Measurements from ENCODE around the gene PARD3. TPM values are rescaled to one million over a fixed set of nuclear protein-coding genes. Genes with fewer than 3 reads are reported as not detected.

PARD3 gene
- total RNA-seq, 1 experiment from 2014 or later, result 46.3 TPM

DNA sequence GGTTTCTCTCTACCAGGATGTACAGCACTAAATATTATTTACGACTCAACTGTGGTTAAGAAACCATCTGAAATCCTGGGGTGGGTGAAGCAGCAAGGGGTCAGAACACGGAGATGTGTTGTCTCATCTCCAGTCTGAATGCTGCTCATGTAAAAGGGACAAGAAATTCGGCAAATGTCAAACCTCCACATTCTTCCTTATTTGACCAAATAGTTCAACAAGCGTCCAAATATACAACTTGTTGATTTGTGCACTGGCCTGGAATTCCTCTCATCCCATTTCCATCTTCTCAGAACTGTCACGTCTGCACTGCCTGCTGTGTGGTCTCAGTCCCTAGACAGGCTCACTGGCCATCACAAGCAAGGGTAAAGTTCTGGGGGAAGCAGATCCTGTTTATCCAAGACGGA lies 520.0 kb downstream of the PARD3 start:
- Histone ChIP-seq H3K79me2 (ENCODE audit: insufficient read depth, low read length) (no peaks in the 10 kb centered on the region), H2AFZ (ENCODE audit: low read depth, low read length, poor library complexity, severe bottlenecking) (no peak overlapping the region), H3K9me3 (ENCODE audit: control insufficient read depth in 1 of 2, insufficient read depth in 1 of 2, low read depth in 1 of 2, low read length in 2 of 2) (no peaks in the 10 kb centered on the region), H3K4me2 (ENCODE audit: low read length) (no peak overlapping the region), H3K9me2 (ENCODE audit: insufficient read depth) (no peaks in the 10 kb centered on the region), H3K9ac (ENCODE audit: low read length) (no peak overlapping the region), H3K27ac (ENCODE audit: low read depth, low read length) (no peak overlapping the region), H3K4me3 (replicated peaks in 1 of 2; ENCODE audit: low read depth in 1 of 2, low read length in 2 of 2) (no peak overlapping the region), H3K36me3 (ENCODE audit: control insufficient read depth in 1 of 2, insufficient read depth in 2 of 2, low read length in 2 of 2) (no peaks in the 10 kb centered on the region), H3K27me3 (ENCODE audit: insufficient read depth, low read length) (no peaks in the 10 kb centered on the region), H3K4me1 (ENCODE audit: control insufficient read depth in 1 of 2, insufficient read depth in 2 of 2, low read length in 2 of 2) (peaks cover 0 to 6% of the 10 kb centered on the region in 2 experiments; a peak in 1 of 4 replicates), H4K20me1 (ENCODE audit: insufficient read depth) (no peaks in the 10 kb centered on the region)
- intact Hi-C loops (cut with micrococcal nuclease), result no loop called here
- BruUV-seq (replicated peaks), result no TSS peak
- TF ChIP-seq JUND (IDR thresholded peaks at IDR 0.05) (no peak), ELF1 (IDR thresholded peaks at IDR 0.05; ENCODE audit: borderline replicate concordance, low read depth) (no peak), SRF (IDR thresholded peaks at IDR 0.05; ENCODE audit: low read depth) (no peak), ZFX (IDR thresholded peaks at IDR 0.05) (no peak), EGR1 (IDR thresholded peaks at IDR 0.05; ENCODE audit: low read depth) (no peak), TCF7L2 (IDR thresholded peaks at IDR 0.05; ENCODE audit: borderline replicate concordance, extremely low read depth, insufficient read depth, insufficient read length) (no peak), SP1 (IDR thresholded peaks at IDR 0.05; ENCODE audit: low read depth) (no peak), CEBPB (IDR thresholded peaks at IDR 0.05; ENCODE audit: low read depth) (no peak), FOSL1 (IDR thresholded peaks at IDR 0.05; ENCODE audit: low read depth) (no peak), YY1 (IDR thresholded peaks at IDR 0.05; ENCODE audit: extremely low read depth, insufficient replicate concordance, low read depth, low read length) (no peak)
- TF ChIP-seq, protein P1, sequence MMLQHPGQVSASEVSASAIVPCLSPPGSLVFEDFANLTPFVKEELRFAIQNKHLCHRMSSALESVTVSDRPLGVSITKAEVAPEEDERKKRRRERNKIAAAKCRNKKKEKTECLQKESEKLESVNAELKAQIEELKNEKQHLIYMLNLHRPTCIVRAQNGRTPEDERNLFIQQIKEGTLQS (IDR thresholded peaks at IDR 0.05), result no peak
- TF ChIP-seq, protein P2, sequence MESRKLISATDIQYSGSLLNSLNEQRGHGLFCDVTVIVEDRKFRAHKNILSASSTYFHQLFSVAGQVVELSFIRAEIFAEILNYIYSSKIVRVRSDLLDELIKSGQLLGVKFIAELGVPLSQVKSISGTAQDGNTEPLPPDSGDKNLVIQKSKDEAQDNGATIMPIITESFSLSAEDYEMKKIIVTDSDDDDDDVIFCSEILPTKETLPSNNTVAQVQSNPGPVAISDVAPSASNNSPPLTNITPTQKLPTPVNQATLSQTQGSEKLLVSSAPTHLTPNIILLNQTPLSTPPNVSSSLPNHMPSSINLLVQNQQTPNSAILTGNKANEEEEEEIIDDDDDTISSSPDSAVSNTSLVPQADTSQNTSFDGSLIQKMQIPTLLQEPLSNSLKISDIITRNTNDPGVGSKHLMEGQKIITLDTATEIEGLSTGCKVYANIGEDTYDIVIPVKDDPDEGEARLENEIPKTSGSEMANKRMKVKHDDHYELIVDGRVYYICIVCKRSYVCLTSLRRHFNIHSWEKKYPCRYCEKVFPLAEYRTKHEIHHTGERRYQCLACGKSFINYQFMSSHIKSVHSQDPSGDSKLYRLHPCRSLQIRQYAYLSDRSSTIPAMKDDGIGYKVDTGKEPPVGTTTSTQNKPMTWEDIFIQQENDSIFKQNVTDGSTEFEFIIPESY (IDR thresholded peaks at IDR 0.05; ENCODE audit: extremely low read depth, insufficient replicate concordance, low read length), result no peak
- ATAC-seq (no peak), DNase-seq (ENCODE audit: low read depth, low spot score) (no peak)
- POLR2A ChIA-PET, result no interaction called here
- CTCF ChIA-PET, result no interaction called here
- RAD21 ChIA-PET (ENCODE audit: low non-redundant PET in 1 of 2, low total read pairs in 2 of 2, uncharacterized antibody in 2 of 2, unreplicated experiment in 2 of 2), result no interaction called here

Measured in HCT116 (cell line).